Measurements from ENCODE around the gene REV1.

The REV1 gene

DNA sequence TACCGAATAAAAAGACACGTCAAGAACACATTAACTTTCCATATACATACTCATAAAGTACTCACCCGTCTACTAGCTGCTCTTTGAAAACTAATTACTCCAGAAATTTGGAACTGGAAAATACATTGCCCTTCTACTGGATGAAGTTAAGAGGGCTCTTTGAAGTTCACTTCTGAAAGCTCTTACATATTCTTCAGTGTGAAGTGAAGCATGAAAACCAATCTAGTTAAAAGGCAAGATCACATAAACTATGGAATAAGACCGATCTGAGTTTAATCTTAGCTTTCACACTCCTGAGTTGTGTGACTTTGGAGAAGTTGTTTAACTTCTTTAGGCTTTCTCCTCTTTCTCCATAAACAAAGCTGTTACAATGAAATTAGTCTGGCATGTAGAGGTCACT is 38.5 kb downstream of the REV1 start (continued):
- peak; percentile 60; the same call in 1 of the 2 replicates for TF ChIP-seq OVOL3 (tag by site-specific recombination; IDR thresholded peaks at IDR 0.05)
- TF ChIP-seq ZNF785 (tag by site-specific recombination; IDR thresholded peaks at IDR 0.05): no peak
- TF ChIP-seq ZFP69B (tag by site-specific recombination; IDR thresholded peaks at IDR 0.05): no peak
- TF ChIP-seq, protein P1, sequence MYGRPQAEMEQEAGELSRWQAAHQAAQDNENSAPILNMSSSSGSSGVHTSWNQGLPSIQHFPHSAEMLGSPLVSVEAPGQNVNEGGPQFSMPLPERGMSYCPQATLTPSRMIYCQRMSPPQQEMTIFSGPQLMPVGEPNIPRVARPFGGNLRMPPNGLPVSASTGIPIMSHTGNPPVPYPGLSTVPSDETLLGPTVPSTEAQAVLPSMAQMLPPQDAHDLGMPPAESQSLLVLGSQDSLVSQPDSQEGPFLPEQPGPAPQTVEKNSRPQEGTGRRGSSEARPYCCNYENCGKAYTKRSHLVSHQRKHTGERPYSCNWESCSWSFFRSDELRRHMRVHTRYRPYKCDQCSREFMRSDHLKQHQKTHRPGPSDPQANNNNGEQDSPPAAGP (tag by site-specific recombination; IDR thresholded peaks at IDR 0.05): no peak
- no peak for TF ChIP-seq SCRT2 (tag by site-specific recombination; IDR thresholded peaks at IDR 0.05)
- peak; percentile 70 for TF ChIP-seq ZNF2 (tag by site-specific recombination; IDR thresholded peaks at IDR 0.05)
- peak; percentile 64 for TF ChIP-seq ZEB2 (tag by site-specific recombination; IDR thresholded peaks at IDR 0.05)
- TF ChIP-seq, protein P2, sequence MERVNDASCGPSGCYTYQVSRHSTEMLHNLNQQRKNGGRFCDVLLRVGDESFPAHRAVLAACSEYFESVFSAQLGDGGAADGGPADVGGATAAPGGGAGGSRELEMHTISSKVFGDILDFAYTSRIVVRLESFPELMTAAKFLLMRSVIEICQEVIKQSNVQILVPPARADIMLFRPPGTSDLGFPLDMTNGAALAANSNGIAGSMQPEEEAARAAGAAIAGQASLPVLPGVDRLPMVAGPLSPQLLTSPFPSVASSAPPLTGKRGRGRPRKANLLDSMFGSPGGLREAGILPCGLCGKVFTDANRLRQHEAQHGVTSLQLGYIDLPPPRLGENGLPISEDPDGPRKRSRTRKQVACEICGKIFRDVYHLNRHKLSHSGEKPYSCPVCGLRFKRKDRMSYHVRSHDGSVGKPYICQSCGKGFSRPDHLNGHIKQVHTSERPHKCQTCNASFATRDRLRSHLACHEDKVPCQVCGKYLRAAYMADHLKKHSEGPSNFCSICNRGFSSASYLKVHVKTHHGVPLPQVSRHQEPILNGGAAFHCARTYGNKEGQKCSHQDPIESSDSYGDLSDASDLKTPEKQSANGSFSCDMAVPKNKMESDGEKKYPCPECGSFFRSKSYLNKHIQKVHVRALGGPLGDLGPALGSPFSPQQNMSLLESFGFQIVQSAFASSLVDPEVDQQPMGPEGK (tag by site-specific recombination; IDR thresholded peaks at IDR 0.05): no peak
- TF ChIP-seq YY1 (tag by site-specific recombination; IDR thresholded peaks at IDR 0.05): no peak
- TF ChIP-seq, protein P3, sequence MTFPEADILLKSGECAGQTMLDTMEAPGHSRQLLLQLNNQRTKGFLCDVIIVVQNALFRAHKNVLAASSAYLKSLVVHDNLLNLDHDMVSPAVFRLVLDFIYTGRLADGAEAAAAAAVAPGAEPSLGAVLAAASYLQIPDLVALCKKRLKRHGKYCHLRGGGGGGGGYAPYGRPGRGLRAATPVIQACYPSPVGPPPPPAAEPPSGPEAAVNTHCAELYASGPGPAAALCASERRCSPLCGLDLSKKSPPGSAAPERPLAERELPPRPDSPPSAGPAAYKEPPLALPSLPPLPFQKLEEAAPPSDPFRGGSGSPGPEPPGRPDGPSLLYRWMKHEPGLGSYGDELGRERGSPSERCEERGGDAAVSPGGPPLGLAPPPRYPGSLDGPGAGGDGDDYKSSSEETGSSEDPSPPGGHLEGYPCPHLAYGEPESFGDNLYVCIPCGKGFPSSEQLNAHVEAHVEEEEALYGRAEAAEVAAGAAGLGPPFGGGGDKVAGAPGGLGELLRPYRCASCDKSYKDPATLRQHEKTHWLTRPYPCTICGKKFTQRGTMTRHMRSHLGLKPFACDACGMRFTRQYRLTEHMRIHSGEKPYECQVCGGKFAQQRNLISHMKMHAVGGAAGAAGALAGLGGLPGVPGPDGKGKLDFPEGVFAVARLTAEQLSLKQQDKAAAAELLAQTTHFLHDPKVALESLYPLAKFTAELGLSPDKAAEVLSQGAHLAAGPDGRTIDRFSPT (tag by site-specific recombination; IDR thresholded peaks at IDR 0.05): peak; percentile 64; the same call in 1 of the 2 replicates
- TF ChIP-seq KLF7 (tag by site-specific recombination; IDR thresholded peaks at IDR 0.05; ENCODE audit: borderline replicate concordance): no peak
- TF ChIP-seq ZNF830 (tag by site-specific recombination; IDR thresholded peaks at IDR 0.05; ENCODE audit: low read depth): no peak
- TF ChIP-seq ZNF76 (tag by site-specific recombination; IDR thresholded peaks at IDR 0.05; ENCODE audit: borderline replicate concordance, low read depth): no peak
- TF ChIP-seq ZNF664 (tag by site-specific recombination; IDR thresholded peaks at IDR 0.05): no peak
- TF ChIP-seq ZNF529 (tag by site-specific recombination; IDR thresholded peaks at IDR 0.05; ENCODE audit: insufficient replicate concordance): no peak
- TF ChIP-seq, protein P4, sequence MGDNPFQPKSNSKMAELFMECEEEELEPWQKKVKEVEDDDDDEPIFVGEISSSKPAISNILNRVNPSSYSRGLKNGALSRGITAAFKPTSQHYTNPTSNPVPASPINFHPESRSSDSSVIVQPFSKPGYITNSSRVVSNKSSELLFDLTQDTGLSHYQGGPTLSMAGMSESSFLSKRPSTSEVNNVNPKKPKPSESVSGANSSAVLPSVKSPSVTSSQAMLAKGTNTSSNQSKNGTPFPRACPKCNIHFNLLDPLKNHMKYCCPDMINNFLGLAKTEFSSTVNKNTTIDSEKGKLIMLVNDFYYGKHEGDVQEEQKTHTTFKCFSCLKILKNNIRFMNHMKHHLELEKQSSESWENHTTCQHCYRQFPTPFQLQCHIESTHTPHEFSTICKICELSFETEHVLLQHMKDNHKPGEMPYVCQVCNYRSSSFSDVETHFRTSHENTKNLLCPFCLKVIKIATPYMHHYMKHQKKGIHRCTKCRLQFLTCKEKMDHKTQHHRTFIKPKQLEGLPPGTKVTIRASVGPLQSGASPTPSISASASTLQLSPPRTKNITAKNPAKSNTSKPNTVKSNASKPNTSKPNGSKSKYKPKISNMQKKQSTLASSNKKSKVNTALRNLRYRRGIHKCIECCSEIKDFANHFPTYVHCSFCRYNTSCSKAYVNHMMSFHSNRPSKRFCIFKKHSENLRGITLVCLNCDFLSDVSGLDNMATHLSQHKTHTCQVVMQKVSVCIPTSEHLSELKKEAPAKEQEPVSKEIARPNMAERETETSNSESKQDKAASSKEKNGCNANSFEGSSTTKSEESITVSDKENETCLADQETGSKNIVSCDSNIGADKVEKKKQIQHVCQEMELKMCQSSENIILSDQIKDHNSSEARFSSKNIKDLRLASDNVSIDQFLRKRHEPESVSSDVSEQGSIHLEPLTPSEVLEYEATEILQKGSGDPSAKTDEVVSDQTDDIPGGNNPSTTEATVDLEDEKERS (tag by site-specific recombination; IDR thresholded peaks at IDR 0.05): no peak
- no peak for TF ChIP-seq GFI1B (tag by site-specific recombination; IDR thresholded peaks at IDR 0.05)
- no peak for TF ChIP-seq SALL2 (tag by site-specific recombination; IDR thresholded peaks at IDR 0.05; ENCODE audit: borderline replicate concordance)
- no peak for TF ChIP-seq ZNF626 (tag by site-specific recombination; IDR thresholded peaks at IDR 0.05)
- TF ChIP-seq, protein P5, sequence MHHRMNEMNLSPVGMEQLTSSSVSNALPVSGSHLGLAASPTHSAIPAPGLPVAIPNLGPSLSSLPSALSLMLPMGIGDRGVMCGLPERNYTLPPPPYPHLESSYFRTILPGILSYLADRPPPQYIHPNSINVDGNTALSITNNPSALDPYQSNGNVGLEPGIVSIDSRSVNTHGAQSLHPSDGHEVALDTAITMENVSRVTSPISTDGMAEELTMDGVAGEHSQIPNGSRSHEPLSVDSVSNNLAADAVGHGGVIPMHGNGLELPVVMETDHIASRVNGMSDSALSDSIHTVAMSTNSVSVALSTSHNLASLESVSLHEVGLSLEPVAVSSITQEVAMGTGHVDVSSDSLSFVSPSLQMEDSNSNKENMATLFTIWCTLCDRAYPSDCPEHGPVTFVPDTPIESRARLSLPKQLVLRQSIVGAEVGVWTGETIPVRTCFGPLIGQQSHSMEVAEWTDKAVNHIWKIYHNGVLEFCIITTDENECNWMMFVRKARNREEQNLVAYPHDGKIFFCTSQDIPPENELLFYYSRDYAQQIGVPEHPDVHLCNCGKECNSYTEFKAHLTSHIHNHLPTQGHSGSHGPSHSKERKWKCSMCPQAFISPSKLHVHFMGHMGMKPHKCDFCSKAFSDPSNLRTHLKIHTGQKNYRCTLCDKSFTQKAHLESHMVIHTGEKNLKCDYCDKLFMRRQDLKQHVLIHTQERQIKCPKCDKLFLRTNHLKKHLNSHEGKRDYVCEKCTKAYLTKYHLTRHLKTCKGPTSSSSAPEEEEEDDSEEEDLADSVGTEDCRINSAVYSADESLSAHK (tag by site-specific recombination; IDR thresholded peaks at IDR 0.05): peak; percentile 76
- TF ChIP-seq, protein P6, sequence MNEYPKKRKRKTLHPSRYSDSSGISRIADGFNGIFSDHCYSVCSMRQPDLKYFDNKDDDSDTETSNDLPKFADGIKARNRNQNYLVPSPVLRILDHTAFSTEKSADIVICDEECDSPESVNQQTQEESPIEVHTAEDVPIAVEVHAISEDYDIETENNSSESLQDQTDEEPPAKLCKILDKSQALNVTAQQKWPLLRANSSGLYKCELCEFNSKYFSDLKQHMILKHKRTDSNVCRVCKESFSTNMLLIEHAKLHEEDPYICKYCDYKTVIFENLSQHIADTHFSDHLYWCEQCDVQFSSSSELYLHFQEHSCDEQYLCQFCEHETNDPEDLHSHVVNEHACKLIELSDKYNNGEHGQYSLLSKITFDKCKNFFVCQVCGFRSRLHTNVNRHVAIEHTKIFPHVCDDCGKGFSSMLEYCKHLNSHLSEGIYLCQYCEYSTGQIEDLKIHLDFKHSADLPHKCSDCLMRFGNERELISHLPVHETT (tag by site-specific recombination; IDR thresholded peaks at IDR 0.05): no peak
- TF ChIP-seq ZNF157 (tag by site-specific recombination; IDR thresholded peaks at IDR 0.05): no peak
- TF ChIP-seq ZNF174 (tag by site-specific recombination; IDR thresholded peaks at IDR 0.05): no peak
- 0 out of 2 replicates have a peak, but pooled peaks have one; percentile 34 for TF ChIP-seq PRDM1 (tag by site-specific recombination; IDR thresholded peaks at IDR 0.05)
- no peak for TF ChIP-seq ZNF223 (tag by site-specific recombination; IDR thresholded peaks at IDR 0.05)
- TF ChIP-seq, protein P7, sequence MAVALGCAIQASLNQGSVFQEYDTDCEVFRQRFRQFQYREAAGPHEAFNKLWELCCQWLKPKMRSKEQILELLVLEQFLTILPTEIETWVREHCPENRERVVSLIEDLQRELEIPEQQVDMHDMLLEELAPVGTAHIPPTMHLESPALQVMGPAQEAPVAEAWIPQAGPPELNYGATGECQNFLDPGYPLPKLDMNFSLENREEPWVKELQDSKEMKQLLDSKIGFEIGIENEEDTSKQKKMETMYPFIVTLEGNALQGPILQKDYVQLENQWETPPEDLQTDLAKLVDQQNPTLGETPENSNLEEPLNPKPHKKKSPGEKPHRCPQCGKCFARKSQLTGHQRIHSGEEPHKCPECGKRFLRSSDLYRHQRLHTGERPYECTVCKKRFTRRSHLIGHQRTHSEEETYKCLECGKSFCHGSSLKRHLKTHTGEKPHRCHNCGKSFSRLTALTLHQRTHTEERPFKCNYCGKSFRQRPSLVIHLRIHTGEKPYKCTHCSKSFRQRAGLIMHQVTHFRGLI (tag by site-specific recombination; IDR thresholded peaks at IDR 0.05): no peak
- no peak for TF ChIP-seq ZNF169 (tag by site-specific recombination; IDR thresholded peaks at IDR 0.05)
